ENCODE measurements around the gene LRP10. TPM values are rescaled to one million over a fixed set of nuclear protein-coding genes. Genes with fewer than 3 reads are reported as not detected.
A peak's percentile ranks its signal among the peaks of the same experiment; 100 is the strongest.

Gene LRP10, protein sequence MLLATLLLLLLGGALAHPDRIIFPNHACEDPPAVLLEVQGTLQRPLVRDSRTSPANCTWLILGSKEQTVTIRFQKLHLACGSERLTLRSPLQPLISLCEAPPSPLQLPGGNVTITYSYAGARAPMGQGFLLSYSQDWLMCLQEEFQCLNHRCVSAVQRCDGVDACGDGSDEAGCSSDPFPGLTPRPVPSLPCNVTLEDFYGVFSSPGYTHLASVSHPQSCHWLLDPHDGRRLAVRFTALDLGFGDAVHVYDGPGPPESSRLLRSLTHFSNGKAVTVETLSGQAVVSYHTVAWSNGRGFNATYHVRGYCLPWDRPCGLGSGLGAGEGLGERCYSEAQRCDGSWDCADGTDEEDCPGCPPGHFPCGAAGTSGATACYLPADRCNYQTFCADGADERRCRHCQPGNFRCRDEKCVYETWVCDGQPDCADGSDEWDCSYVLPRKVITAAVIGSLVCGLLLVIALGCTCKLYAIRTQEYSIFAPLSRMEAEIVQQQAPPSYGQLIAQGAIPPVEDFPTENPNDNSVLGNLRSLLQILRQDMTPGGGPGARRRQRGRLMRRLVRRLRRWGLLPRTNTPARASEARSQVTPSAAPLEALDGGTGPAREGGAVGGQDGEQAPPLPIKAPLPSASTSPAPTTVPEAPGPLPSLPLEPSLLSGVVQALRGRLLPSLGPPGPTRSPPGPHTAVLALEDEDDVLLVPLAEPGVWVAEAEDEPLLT
- total RNA-seq (2022), result 29.6 and 34.0 TPM in 2 replicates
- percentile 61 among the genes with signal in this experiment for Bru-seq, nascent RNA
- percentile 69 among the genes with signal in this experiment for BruChase-seq, experiment 1, labeled RNA remaining after a 2-hour chase
- BruChase-seq, experiment 2, labeled RNA remaining after a 6-hour chase, result percentile 90 among the genes with signal in this experiment
- long read RNA-seq, full-length matches to known transcripts, result 43 of 70 reads
- long read RNA-seq, partial matches to known transcripts, result 25 of 70 reads
- long read RNA-seq, other reads (novel, unspliced or antisense), result 2 of 70 reads

DNA sequence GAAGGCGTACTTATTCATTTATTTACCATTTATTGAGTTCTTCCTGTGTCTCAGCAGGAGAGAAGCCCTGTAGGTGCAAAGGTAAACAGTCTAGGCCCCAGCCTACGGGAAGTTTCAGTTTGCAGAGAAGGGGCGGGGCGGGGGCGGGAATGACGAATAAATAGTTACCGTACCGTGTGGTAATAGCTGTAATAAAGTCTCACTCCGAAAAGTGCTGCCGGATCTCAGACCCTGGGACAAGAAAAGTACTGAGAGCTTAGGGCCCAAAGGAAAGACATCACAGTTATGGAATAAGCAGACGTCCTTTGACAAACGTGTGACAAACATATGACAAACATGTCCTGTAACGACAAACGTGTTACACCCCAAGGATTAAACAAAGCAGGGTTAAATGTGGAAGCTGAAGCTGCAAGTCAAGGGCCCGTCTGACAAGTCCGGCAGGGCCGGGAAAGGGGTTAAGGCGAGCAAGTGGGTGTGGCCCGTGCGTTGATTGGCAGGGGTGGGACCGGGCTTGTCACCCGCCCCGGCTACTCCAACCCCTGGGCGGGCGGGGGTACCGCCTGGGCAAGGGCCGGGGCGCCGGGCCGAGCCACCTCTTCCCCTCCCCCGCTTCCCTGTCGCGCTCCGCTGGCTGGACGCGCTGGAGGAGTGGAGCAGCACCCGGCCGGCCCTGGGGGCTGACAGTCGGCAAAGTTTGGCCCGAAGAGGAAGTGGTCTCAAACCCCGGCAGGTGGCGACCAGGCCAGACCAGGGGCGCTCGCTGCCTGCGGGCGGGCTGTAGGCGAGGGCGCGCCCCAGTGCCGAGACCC lies at the start of gene LRP10:
Gene LRP10, plus strand, starts transcription at position 517 of the 809 bp plus-strand sequence. CDS start 564 bp downstream, outside the sequence.
- Mint-ChIP-seq H3K4me3 (ENCODE audit: unreplicated experiment) (peak within 1 kb of the TSS; percentile 82), H3K27ac (ENCODE audit: unreplicated experiment) (peak within 1 kb of the TSS; percentile 92), H3K36me3 (ENCODE audit: insufficient read depth, unreplicated experiment) (peaks cover 19% of the 10 kb centered on the region), H3K27me3 (ENCODE audit: insufficient read depth, unreplicated experiment) (no peaks in the 10 kb centered on the region), H3K4me1 (ENCODE audit: low read depth, unreplicated experiment) (peaks cover 8% of the 10 kb centered on the region), H3K9me3 (ENCODE audit: unreplicated experiment) (no peaks in the 10 kb centered on the region)
- ChIA-PET CTCF (interaction anchor here (0.5 to 1.9 kb wide), 15 partner anchors 10 to 486 kb away, joined by 3 to 10 read pairs (median 4); no protein-coding TSS in a partner anchor), POLR2A (interaction anchor here (0.5 to 1.6 kb wide), 8 partner anchors 12 to 282 kb away, joined by 3 to 11 read pairs (median 4); partner anchors contain the start of genes DAD1 and PRMT5)
- Histone ChIP-seq H3K27me3 (replicated peaks; ENCODE audit: control insufficient read depth, insufficient read depth, low read length) (no peaks in the 10 kb centered on the region), H3K9me3 (no peaks in the 10 kb centered on the region), H3K4me3 (ENCODE audit: low read depth, low read length) (peak within 1 kb of the TSS; percentile 91), H3K36me3 (ENCODE audit: control insufficient read depth, insufficient read depth, low read length) (peaks cover 7% of the 10 kb centered on the region; the same call in 1 of the 2 replicates), H3K4me1 (peaks cover 9% of the 10 kb centered on the region; the same call in 1 of the 2 replicates)
- TSS peak; percentile 70 for BruUV-seq (replicated peaks)
- peak; percentile 97 to 98 for DNase-seq
- intact Hi-C loops (cut with micrococcal nuclease; ENCODE audit: unreplicated experiment), result loop anchor here (1.0 to 5.0 kb wide), 5 partner anchors 29 to 309 kb away; partner anchors contain the start of genes AJUBA and RBM23
- TF ChIP-seq, protein P1, sequence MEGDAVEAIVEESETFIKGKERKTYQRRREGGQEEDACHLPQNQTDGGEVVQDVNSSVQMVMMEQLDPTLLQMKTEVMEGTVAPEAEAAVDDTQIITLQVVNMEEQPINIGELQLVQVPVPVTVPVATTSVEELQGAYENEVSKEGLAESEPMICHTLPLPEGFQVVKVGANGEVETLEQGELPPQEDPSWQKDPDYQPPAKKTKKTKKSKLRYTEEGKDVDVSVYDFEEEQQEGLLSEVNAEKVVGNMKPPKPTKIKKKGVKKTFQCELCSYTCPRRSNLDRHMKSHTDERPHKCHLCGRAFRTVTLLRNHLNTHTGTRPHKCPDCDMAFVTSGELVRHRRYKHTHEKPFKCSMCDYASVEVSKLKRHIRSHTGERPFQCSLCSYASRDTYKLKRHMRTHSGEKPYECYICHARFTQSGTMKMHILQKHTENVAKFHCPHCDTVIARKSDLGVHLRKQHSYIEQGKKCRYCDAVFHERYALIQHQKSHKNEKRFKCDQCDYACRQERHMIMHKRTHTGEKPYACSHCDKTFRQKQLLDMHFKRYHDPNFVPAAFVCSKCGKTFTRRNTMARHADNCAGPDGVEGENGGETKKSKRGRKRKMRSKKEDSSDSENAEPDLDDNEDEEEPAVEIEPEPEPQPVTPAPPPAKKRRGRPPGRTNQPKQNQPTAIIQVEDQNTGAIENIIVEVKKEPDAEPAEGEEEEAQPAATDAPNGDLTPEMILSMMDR (IDR thresholded peaks at IDR 0.05; ENCODE audit: insufficient read depth in 1 of 2, low read depth in 1 of 2, low read length in 1 of 2, severe bottlenecking in 1 of 2, unreplicated experiment in 1 of 2), result no peak

DNA sequence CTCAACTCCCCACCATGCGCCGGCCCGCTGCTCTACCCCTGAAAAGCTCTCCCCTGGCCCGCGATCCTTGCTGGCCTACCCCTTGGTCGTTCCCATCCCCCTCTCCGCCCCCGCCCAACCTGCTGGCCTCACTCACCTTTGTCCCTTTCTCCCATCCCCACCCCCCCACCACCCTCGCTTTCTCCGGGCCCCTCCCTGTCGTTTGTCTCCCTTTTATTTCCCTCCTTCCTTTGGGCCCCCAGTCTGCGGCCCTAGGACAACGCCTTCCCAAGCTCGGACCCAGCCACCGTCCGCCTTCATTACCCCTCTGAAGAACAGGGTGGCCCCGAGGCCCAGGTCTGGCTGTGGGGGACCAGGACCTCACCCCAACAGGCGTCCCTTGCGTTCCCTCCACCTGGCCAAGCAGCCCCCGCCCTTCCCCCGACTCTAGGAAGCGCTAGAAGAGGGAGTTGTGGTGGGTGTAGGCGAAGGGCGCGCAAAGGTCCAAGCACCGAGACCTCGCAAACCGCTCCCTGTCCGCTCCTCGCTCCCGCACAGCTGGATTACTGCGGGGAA lies 49.4 kb upstream of the LRP10 start:
- H3K27me3 ChIP-seq (replicated peaks; ENCODE audit: control insufficient read depth, insufficient read depth, low read length), result no peaks in the 10 kb centered on the region
- H3K36me3 Mint-ChIP-seq (ENCODE audit: insufficient read depth, unreplicated experiment), result peaks cover 21% of the 10 kb centered on the region
- TF ChIP-seq, protein P1 (IDR thresholded peaks at IDR 0.05; ENCODE audit: insufficient read depth in 1 of 2, low read depth in 1 of 2, low read length in 1 of 2, severe bottlenecking in 1 of 2, unreplicated experiment in 1 of 2), result no peak
- BruUV-seq (replicated peaks), result TSS peak; percentile 69
- intact Hi-C loops (cut with micrococcal nuclease; ENCODE audit: unreplicated experiment), result loop anchor here (2.0 to 5.0 kb wide), 3 partner anchors 15 to 155 kb away; partner anchors contain the start of genes MMP14 and RBM23
- peaks cover 66% of the 10 kb centered on the region for H3K4me1 ChIP-seq
- peak overlapping the region; percentile 94 for H3K27ac Mint-ChIP-seq (ENCODE audit: unreplicated experiment)
- peak overlapping the region; percentile 39 for H3K4me3 ChIP-seq (ENCODE audit: low read depth, low read length)
- no peaks in the 10 kb centered on the region for H3K36me3 ChIP-seq (ENCODE audit: control insufficient read depth, insufficient read depth, low read length)
- H3K4me1 Mint-ChIP-seq (ENCODE audit: low read depth, unreplicated experiment), result peaks cover 45% of the 10 kb centered on the region
- no peaks in the 10 kb centered on the region for H3K9me3 ChIP-seq
- H3K27me3 Mint-ChIP-seq (ENCODE audit: insufficient read depth, unreplicated experiment), result no peaks in the 10 kb centered on the region
- ChIA-PET POLR2A (interaction anchor here (0.6 to 2.3 kb wide), 12 partner anchors 8 to 233 kb away, joined by 3 to 18 read pairs (median 6); partner anchors contain the start of genes DAD1, MMP14, MRPL52 and OXA1L), CTCF (interaction anchor here (0.6 to 3.1 kb wide), 16 partner anchors 9 to 559 kb away, joined by 3 to 50 read pairs (median 5); partner anchors contain the start of genes LRP10, MMP14 and OXA1L)
- H3K4me3 Mint-ChIP-seq (ENCODE audit: unreplicated experiment), result peak overlapping the region; percentile 79
- no peaks in the 10 kb centered on the region for H3K9me3 Mint-ChIP-seq (ENCODE audit: unreplicated experiment)
- peak; percentile 67 to 90 for DNase-seq
